ENCODE results near the gene HDAC11. TPM values are rescaled to one million over a fixed set of nuclear protein-coding genes. Genes with fewer than 3 reads are reported as not detected.

HDAC11 gene
- total and polyA plus RNA-seq, 11 donors = 20.8 to 49.4 (median 30.7) TPM

- 84 to 92% (median 89%) methylated on average over 10 of the region's 10 CpGs for WGBS, 4 donors
- no peak overlapping the region for H3K4me3 ChIP-seq
- H3K27ac ChIP-seq = peak overlapping the region in 9 of 12 donors; percentile 47 to 81 (median 71)
- H3K36me3 ChIP-seq = no peaks in the 10 kb centered on the region
- DNase-seq (peak in 1 of 5 donors; percentile 71), ATAC-seq (peak in 1 of 4 donors; percentile 6)
- TF ChIP-seq CTCF (IDR thresholded peaks at IDR 0.05) (no peak), POLR2A (IDR thresholded peaks at IDR 0.05) (no peak)
- intact Hi-C loops (cut with DNase I) = loop anchor here in 1 of 10 donors (5.0 kb wide), 1 partner anchor 50 kb away; no protein-coding TSS in a partner anchor
- H3K9me3 ChIP-seq = no peaks in the 10 kb centered on the region
- peaks cover 0 to 60% (median 21%) of the 10 kb centered on the region in 12 donors for H3K4me1 ChIP-seq
- peaks cover 0 to 16% (median 5%) of the 10 kb centered on the region in 9 donors for H3K27me3 ChIP-seq
These were observed 67.7 kb downstream of the HDAC11 start for GRCh38 chr3:13547591-13548371.

DNA sequence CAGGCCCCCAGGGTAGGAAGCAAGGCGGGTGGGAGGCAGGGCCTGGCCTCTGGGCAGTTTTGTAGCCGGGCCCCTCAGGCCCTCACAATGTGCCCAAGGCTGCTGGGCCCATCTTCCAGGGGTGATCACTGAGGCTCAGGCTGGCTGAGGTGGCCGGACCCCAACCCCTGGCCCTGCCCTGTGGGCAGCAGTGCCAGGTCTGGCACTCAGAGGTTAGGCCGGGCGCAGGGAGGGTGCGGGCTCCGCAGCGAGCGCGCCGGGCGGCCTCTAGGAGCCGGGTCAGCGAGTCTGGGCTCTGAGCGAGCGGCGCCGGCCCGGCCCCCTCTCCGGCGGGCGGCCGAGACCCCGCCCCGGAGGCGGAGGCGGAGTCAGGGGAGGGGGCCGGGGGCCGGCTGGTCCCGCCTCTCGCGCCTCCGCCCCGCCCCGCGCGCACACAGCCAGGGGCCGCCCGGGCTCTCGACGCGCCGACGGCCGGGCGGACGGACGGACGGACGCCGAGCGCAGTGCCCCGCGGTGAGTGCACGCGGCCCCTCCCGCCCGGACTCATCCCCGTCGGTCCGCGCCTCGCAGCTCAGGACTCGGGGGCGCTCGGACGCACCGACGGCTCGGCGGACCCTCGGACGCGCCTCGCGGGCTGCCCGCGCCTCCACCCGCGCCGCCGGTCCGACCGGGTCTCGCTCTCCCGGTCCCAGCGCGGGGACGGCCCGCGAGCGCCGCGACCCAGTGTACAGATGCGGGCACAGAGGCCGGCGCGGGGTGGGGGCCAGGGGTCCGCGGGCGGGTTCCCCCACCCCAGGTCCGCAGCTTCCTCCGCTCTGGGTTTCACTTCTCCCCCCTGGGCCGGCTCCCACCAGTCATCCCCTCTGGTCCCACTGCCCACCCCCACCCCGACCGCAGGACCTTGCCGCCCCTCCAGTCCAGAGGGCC lies 68.9 kb downstream of the HDAC11 start, which contains the start of gene FBLN2:
Gene FBLN2 (plus strand): TSS at position 430 of the 927 bp plus-strand sequence. CDS start 21,231 bp downstream, outside the sequence.
- 5 to 13% (median 9%) methylated on average over 37 to 107 of the region's 107 CpGs for WGBS, 4 donors
- Histone ChIP-seq H3K36me3 (no peaks in the 10 kb centered on the region), H3K4me1 (peaks cover 0 to 72% (median 21%) of the 10 kb centered on the region in 12 donors), H3K9me3 (no peaks in the 10 kb centered on the region), H3K4me3 (peak within 1 kb of the TSS; percentile 4 to 69 (median 52)), H3K27me3 (peaks cover 0 to 16% (median 5%) of the 10 kb centered on the region in 9 donors), H3K27ac (peak within 1 kb of the TSS; percentile 47 to 81 (median 72))
- ATAC-seq (peak; percentile 13 to 88 (median 78)), DNase-seq (peak; percentile 51 to 76 (median 63))
- intact Hi-C loops (cut with DNase I) = loop anchor here in 1 of 10 donors (5.0 kb wide), 1 partner anchor 52 kb away; no protein-coding TSS in a partner anchor
- TF ChIP-seq POLR2A (IDR thresholded peaks at IDR 0.05) (peak in 1 of 2 donors; percentile 66), CTCF (IDR thresholded peaks at IDR 0.05) (no peak)

- Histone ChIP-seq H3K4me1 (peaks cover 0 to 76% (median 21%) of the 10 kb centered on the region in 12 donors), H3K4me3 (peak overlapping the region in 11 of 12 donors; percentile 20 to 69 (median 52)), H3K27me3 (peaks cover 0 to 16% (median 5%) of the 10 kb centered on the region in 9 donors), H3K9me3 (no peaks in the 10 kb centered on the region), H3K36me3 (no peaks in the 10 kb centered on the region), H3K27ac (peak overlapping the region in 11 of 12 donors; percentile 0 to 81 (median 71))
- WGBS, 4 donors = 65 to 76% (median 70%) methylated on average over 18 of the region's 18 CpGs
- DNase-seq (peak in 1 of 5 donors; percentile 60), ATAC-seq (no peak)
- intact Hi-C loops (cut with DNase I) = loop anchor here in 2 of 10 donors (5.0 kb wide), 1 partner anchor 53 kb away; no protein-coding TSS in a partner anchor
- TF ChIP-seq POLR2A (IDR thresholded peaks at IDR 0.05) (no peak), CTCF (IDR thresholded peaks at IDR 0.05) (no peak)
These were observed 69.7 kb downstream of the HDAC11 start for GRCh38 chr3:13549623-13550422.

Measured in heart left ventricle (tissue), 16 donors.